Stimulated activated CD4-positive, alpha-beta T cell treated with anti-CD3 and anti-CD28 coated beads, Interleukin-15, amount 100 ng/mL, for 48 hours (primary cell): ENCODE results near the gene SOX5.

Experiments
- DNase-seq, 2 donors: peaks; one replicate each; pipeline ENCODE4 v3.0.0-alpha.2; 2020; ENCODE audit warnings: low read depth in 2 of 2

Gene SOX5

GRCh38 chr12:23949348-23950209, at the start of gene SOX5:
Gene SOX5 (minus strand): TSS chr12:23949670. CDS start chr12:23949601, 69 bp downstream.
- DNase-seq = no peak

- DNase-seq = no peak
Measured at GRCh38 chr12:23987046-23987445, 37.6 kb upstream of the SOX5 start.

- no peak for DNase-seq
Measured at GRCh38 chr12:23980826-23981225, 31.4 kb upstream of the SOX5 start.

- DNase-seq = no peak
Measured at GRCh38 chr12:23964812-23965211, 15.3 kb upstream of the SOX5 start.

- DNase-seq = no peak
Measured at GRCh38 chr12:23959826-23960225, 10.4 kb upstream of the SOX5 start.

GRCh38 chr12:23954332-23954731, 4.9 kb upstream of the SOX5 start:
- DNase-seq = no peak

- DNase-seq = no peak
Measured at GRCh38 chr12:23952071-23952470, 2.6 kb upstream of the SOX5 start.

- no peak for DNase-seq
Measured at GRCh38 chr12:23950775-23951451, 1.4 kb upstream of the SOX5 start.

GRCh38 chr12:23950210-23950774, 822 bp upstream of the SOX5 start:
- no peak for DNase-seq

- no peak for DNase-seq
Measured at GRCh38 chr12:23948291-23948690, 1.2 kb downstream of the SOX5 start.

GRCh38 chr12:23947395-23947794, 2.1 kb downstream of the SOX5 start:
- DNase-seq = no peak

GRCh38 chr12:23945249-23945648, 4.2 kb downstream of the SOX5 start:
- DNase-seq = no peak

GRCh38 chr12:23944067-23944466, 5.4 kb downstream of the SOX5 start:
- no peak for DNase-seq

- DNase-seq = no peak
Measured at GRCh38 chr12:23942841-23943240, 6.6 kb downstream of the SOX5 start.

GRCh38 chr12:23941780-23942179, 7.7 kb downstream of the SOX5 start:
- DNase-seq = no peak

GRCh38 chr12:23938422-23938821, 11.0 kb downstream of the SOX5 start:
- DNase-seq = no peak

GRCh38 chr12:23931176-23931575, 18.3 kb downstream of the SOX5 start:
- no peak for DNase-seq

GRCh38 chr12:23930599-23930998, 18.9 kb downstream of the SOX5 start:
- DNase-seq = no peak

- no peak for DNase-seq
Measured at GRCh38 chr12:23929906-23930305, 19.6 kb downstream of the SOX5 start.

- DNase-seq = no peak
Measured at GRCh38 chr12:23927907-23928306, 21.6 kb downstream of the SOX5 start.

GRCh38 chr12:23921099-23921856, 28.2 kb downstream of the SOX5 start:
- no peak for DNase-seq

- DNase-seq = no peak
Measured at GRCh38 chr12:23911574-23911973, 37.9 kb downstream of the SOX5 start.
